PC-3 (cell line): ENCODE data around the gene TNFRSF12A.

Experiments used
- CTCF ChIP-seq: fragments of 300-600 bp; sonication (generic); conservative IDR thresholded peaks from 2 replicates; pipeline ENCODE4 v1.5.1; 2017; ENCODE audit warnings: antibody characterized with exemption, low read depth, mild to moderate bottlenecking, low read length
- EZH2 ChIP-seq: fragments of 300-600 bp; sonication (generic); IDR thresholded peaks from one replicate; pipeline ENCODE4 v1.6.1; 2017; ENCODE audit warnings: antibody characterized with exemption, mild to moderate bottlenecking, low read length; ENCODE audit not compliant: unreplicated experiment

GRCh38 chr16:3071655-3072054, 51.5 kb downstream of the TNFRSF12A start:
- no peak for TF ChIP-seq CTCF
- no peak for TF ChIP-seq EZH2
